Inflammatory macrophage (primary cell): ENCODE data around the gene UROD.
A peak's percentile ranks its signal among the peaks of the same experiment; 100 is the strongest.
"Not testable (repeated sequence)": the region's sequence is repeated elsewhere in the genome, so short reads cannot be mapped to it uniquely, and the experiment has no call there.

ENCODE experiments used
- DNase-seq, 2 donors: peaks; one replicate each; pipeline ENCODE4 v3.0.0-alpha.2; 2020 to 2022
- total RNA-seq, 18 experiments: gene quantifications; one replicate each; lab custom pipeline; 2026; ENCODE audit warnings: mixed read lengths in 6 of 18, inconsistent platforms in 2 of 18; lab: John Stamatoyannopoulos, UW

UROD gene
- 30.4 to 97.0 (median 66.5) reads per million in 18 experiments for total RNA-seq

- peak; percentile 98 for DNase-seq
These were observed at the start of gene UROD for GRCh38 chr1:45011837-45012638. UROD (plus strand) TSS chr1:45012254; CDS start chr1:45012266, 12 bp downstream.

- no peak for DNase-seq
These were observed 49.3 kb upstream of the UROD start for GRCh38 chr1:44962729-44963128.

GRCh38 chr1:44964396-44964795 is 47.7 kb upstream of the UROD start:
- DNase-seq = no peak

- DNase-seq = no peak
These were observed 41.7 kb upstream of the UROD start for GRCh38 chr1:44970317-44970716.

GRCh38 chr1:44973645-44974044 is 38.4 kb upstream of the UROD start:
- DNase-seq = no peak

- DNase-seq = no peak
These were observed 35.8 kb upstream of the UROD start for GRCh38 chr1:44976252-44976651.

- not testable (repeated sequence) for DNase-seq
These were observed 34.7 kb upstream of the UROD start for GRCh38 chr1:44977372-44977771.

- no peak for DNase-seq
These were observed 26.2 kb upstream of the UROD start for GRCh38 chr1:44985747-44986359.

- no peak for DNase-seq
These were observed 23.4 kb upstream of the UROD start for GRCh38 chr1:44988531-44989156.

- no peak for DNase-seq
These were observed 17.6 kb upstream of the UROD start for GRCh38 chr1:44994309-44994898.

- no peak for DNase-seq
These were observed 16.4 kb upstream of the UROD start for GRCh38 chr1:44995467-44996238.

- no peak for DNase-seq
These were observed 12.8 kb upstream of the UROD start for GRCh38 chr1:44999232-44999631.

- peak; percentile 88 for DNase-seq
These were observed 11.0 kb upstream of the UROD start for GRCh38 chr1:45001011-45001481.

- DNase-seq = not testable (repeated sequence)
These were observed 10.5 kb upstream of the UROD start for GRCh38 chr1:45001576-45001975.

- DNase-seq = no peak
These were observed 9.1 kb upstream of the UROD start for GRCh38 chr1:45002650-45003645.

GRCh38 chr1:45003741-45004140 is 8.3 kb upstream of the UROD start:
- DNase-seq = no peak

GRCh38 chr1:45004281-45004920 is 7.7 kb upstream of the UROD start:
- no peak for DNase-seq

GRCh38 chr1:45005761-45006160 is 6.3 kb upstream of the UROD start:
- no peak for DNase-seq

GRCh38 chr1:45007311-45007710 is 4.7 kb upstream of the UROD start:
- DNase-seq = no peak

- no peak for DNase-seq
These were observed 4.0 kb upstream of the UROD start for GRCh38 chr1:45008076-45008475.

- no peak for DNase-seq
These were observed 3.5 kb upstream of the UROD start for GRCh38 chr1:45008516-45008915.
